Measurements from ENCODE around the gene TMEM82. TPM values are rescaled to one million over a fixed set of nuclear protein-coding genes. Genes with fewer than 3 reads are reported as not detected.

TMEM82 gene
- total RNA-seq, 2 experiments from 2014 or later: not detected

DNA sequence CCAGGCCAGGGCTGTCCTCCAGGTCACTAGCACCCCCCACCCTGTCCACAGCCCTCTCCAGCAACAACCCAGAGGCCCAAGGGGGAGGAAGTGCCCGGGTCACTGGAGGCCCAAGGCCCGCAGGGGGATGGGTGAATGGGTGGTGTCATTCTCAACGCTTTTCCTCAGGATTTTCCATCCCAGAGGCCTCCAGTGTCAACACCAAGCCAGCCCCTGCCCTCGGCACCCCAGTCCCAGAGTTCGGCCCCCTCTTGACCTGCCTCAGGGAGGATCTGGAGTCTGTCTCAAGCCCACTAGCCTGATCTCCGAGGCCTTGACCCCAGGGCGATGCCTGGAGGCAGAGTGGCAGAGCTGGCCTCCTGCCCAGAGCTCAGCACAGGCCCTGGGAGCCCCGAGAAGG lies 5.1 kb downstream of the TMEM82 start:
- Histone ChIP-seq H3K27ac (ENCODE audit: low read depth, low read length, poor library complexity, severe bottlenecking) (no peak overlapping the region), H3K4me2 (ENCODE audit: low read length) (no peak overlapping the region), H3K9me2 (ENCODE audit: insufficient read depth, low read length) (no peaks in the 10 kb centered on the region), H3K4me3 (ENCODE audit: low read depth, low read length, poor library complexity, severe bottlenecking) (no peak overlapping the region), H3K4me1 (ENCODE audit: insufficient read depth, low read length, poor library complexity, severe bottlenecking) (no peaks in the 10 kb centered on the region), H4K20me1 (ENCODE audit: insufficient read depth, low read length) (no peaks in the 10 kb centered on the region), H2AFZ (ENCODE audit: low read length) (no peak overlapping the region), H3K79me2 (ENCODE audit: insufficient read depth, low read depth, low read length) (no peaks in the 10 kb centered on the region), H3K9me3 (ENCODE audit: low read length) (no peaks in the 10 kb centered on the region), H3K36me3 (ENCODE audit: insufficient read depth, low read length) (no peaks in the 10 kb centered on the region)
- ChIA-PET CTCF (ENCODE audit: unreplicated experiment) (no interaction called here), POLR2A (no interaction called here)
- intact Hi-C loops (cut with micrococcal nuclease; ENCODE audit: unreplicated experiment): no loop called here
- BruUV-seq (replicated peaks): no TSS peak
- no peak for TF ChIP-seq CTCF (conservative IDR thresholded peaks at IDR 0.05; ENCODE audit: low read length)
- DNase-seq (ENCODE audit: low spot score): no peak

GRCh38 chr1:15748264-15748663 lies 6.0 kb downstream of the TMEM82 start:
- Histone ChIP-seq H3K9me3 (ENCODE audit: low read length) (no peaks in the 10 kb centered on the region), H3K4me2 (ENCODE audit: low read length) (no peak overlapping the region), H3K9me2 (ENCODE audit: insufficient read depth, low read length) (no peaks in the 10 kb centered on the region), H3K36me3 (ENCODE audit: insufficient read depth, low read length) (no peaks in the 10 kb centered on the region), H2AFZ (ENCODE audit: low read length) (no peak overlapping the region), H3K4me3 (ENCODE audit: low read depth, low read length, poor library complexity, severe bottlenecking) (no peak overlapping the region), H3K79me2 (ENCODE audit: insufficient read depth, low read depth, low read length) (no peaks in the 10 kb centered on the region), H3K4me1 (ENCODE audit: insufficient read depth, low read length, poor library complexity, severe bottlenecking) (no peaks in the 10 kb centered on the region), H4K20me1 (ENCODE audit: insufficient read depth, low read length) (no peaks in the 10 kb centered on the region), H3K27ac (ENCODE audit: low read depth, low read length, poor library complexity, severe bottlenecking) (no peak overlapping the region)
- intact Hi-C loops (cut with micrococcal nuclease; ENCODE audit: unreplicated experiment): no loop called here
- no peak for DNase-seq (ENCODE audit: low spot score)
- no peak for TF ChIP-seq EZH2phosphoT487 (IDR thresholded peaks at IDR 0.05; ENCODE audit: borderline replicate concordance, low read depth, low read length)
- TF ChIP-seq CTCF (conservative IDR thresholded peaks at IDR 0.05; ENCODE audit: low read length): no peak
- ChIA-PET POLR2A (no interaction called here), CTCF (ENCODE audit: unreplicated experiment) (no interaction called here)
- no TSS peak for BruUV-seq (replicated peaks)

DNA sequence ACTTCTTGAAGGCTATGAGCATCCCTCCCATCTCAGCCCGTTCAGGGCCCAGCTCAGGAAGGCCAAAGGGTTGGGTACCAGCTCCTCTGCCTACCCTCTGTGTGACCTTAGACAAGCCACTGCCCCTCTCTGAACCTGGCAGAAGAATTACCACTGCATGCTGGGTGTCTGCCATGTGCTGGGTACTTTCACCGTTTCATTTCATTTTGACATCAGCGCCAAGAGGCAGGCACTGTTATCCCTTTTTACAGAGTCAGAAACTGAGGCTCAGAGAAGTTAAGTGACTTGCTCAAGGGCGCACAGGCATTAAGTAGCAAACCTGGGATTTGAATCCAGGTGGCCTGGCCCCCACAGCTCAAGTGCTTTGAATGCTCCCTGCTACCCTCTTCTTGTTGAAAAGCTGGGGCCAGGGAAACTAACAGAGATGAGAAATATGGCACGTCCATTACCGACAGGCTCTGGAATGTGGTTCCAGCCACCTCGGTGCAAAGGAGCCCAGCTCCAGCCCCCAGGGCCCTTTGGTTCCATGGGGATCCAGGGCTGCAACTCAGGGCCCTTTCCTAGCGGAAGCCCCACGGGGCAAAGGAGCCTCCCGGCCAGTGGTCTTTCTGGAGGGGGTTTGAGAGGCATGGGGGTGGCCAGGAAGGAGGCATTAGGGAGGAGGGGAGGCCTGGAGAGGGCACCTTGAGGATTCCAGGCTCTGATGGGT lies 6.5 kb downstream of the TMEM82 start:
- TF ChIP-seq EZH2phosphoT487 (IDR thresholded peaks at IDR 0.05; ENCODE audit: borderline replicate concordance, low read depth, low read length) (no peak), CTCF (conservative IDR thresholded peaks at IDR 0.05; ENCODE audit: low read length) (no peak)
- CTCF ChIA-PET (ENCODE audit: unreplicated experiment): no interaction called here
- H3K9me3 ChIP-seq (ENCODE audit: low read length): no peaks in the 10 kb centered on the region
- no peak overlapping the region for H3K4me2 ChIP-seq (ENCODE audit: low read length)
- no peaks in the 10 kb centered on the region for H3K9me2 ChIP-seq (ENCODE audit: insufficient read depth, low read length)
- no peaks in the 10 kb centered on the region for H3K79me2 ChIP-seq (ENCODE audit: insufficient read depth, low read depth, low read length)
- no peaks in the 10 kb centered on the region for H3K4me1 ChIP-seq (ENCODE audit: insufficient read depth, low read length, poor library complexity, severe bottlenecking)
- H3K27ac ChIP-seq (ENCODE audit: low read depth, low read length, poor library complexity, severe bottlenecking): no peak overlapping the region
- no peak overlapping the region for H2AFZ ChIP-seq (ENCODE audit: low read length)
- H3K4me3 ChIP-seq (ENCODE audit: low read depth, low read length, poor library complexity, severe bottlenecking): no peak overlapping the region
- H4K20me1 ChIP-seq (ENCODE audit: insufficient read depth, low read length): no peaks in the 10 kb centered on the region
- H3K36me3 ChIP-seq (ENCODE audit: insufficient read depth, low read length): no peaks in the 10 kb centered on the region
- intact Hi-C loops (cut with micrococcal nuclease; ENCODE audit: unreplicated experiment): no loop called here
- no TSS peak for BruUV-seq (replicated peaks)
- DNase-seq (ENCODE audit: low spot score): no peak
- POLR2A ChIA-PET: no interaction called here
